GM21526 (cell line): Measurements from ENCODE around the gene FSTL5.

Source experiments
- ATAC-seq: cut with Tn5 transposase; IDR thresholded peaks from one replicate; pipeline ENCODE4 v1.9.1; 2021; ENCODE audit warnings: moderate library complexity; ENCODE audit not compliant: unreplicated experiment, low FRiP score

FSTL5 gene

GRCh38 chr4:161505141-161505540 lies 658.7 kb downstream of the FSTL5 start:
- no peak for ATAC-seq

DNA sequence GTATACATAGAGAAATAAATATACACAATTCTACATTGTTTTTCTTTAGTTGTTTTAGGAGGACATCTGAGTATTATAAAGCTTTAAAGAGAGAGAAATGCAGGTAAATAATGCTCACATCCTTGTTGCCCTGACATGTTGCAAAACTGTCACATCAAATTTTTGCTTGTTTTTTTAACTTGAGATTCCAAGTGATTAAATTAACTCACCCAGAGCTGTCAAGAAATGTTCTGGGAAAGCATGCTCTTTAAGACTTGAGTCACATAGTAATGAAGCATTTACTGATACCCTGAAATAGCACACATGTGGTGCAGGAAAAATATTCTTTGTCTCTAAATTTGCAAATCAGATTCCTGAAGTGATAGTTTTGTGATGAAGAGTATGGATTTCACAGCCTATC lies 665.6 kb downstream of the FSTL5 start:
- ATAC-seq: no peak

- no peak for ATAC-seq
These were observed 677.3 kb downstream of the FSTL5 start for GRCh38 chr4:161486461-161486860.

DNA sequence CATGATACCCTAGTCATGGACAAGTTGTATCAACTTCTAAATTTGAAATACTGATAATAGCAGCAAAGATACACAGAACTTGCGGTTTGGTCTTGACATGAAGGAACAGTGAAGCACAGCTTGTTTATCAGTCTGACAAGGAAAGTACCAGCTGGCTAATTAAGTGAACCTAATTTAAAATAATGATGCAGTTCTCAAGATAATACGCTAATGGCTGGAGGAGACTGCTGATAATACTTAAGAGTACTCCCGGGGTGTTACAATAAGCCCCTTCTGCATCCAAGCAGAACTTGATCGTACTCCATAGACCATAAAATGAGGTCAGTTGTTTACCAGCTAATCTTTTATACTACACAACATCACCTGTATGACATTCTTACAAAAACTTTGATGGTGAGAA lies 697.5 kb downstream of the FSTL5 start:
- no peak for ATAC-seq

- ATAC-seq: no peak
These were observed 700.4 kb downstream of the FSTL5 start for GRCh38 chr4:161463436-161463835.

GRCh38 chr4:161457906-161458305 lies 705.9 kb downstream of the FSTL5 start:
- ATAC-seq: no peak

DNA sequence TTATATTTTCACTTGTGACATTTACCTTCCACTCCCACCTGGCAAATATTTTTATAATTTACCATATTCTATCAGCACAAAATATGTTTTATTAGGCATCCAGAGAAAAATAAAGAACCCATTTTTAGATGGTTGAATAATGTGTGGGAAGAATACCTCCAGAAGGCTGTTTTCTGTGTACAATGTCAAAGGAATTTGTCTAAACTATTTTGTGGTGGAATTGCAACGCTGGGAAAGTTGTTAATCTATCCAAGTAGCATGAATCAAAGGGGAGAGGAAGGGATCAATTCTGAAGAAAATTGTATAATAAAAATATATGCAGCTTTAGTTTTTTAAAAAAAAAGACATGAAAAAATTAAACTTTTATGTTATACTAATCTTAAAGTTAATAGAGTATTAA lies 706.5 kb downstream of the FSTL5 start:
- no peak for ATAC-seq

DNA sequence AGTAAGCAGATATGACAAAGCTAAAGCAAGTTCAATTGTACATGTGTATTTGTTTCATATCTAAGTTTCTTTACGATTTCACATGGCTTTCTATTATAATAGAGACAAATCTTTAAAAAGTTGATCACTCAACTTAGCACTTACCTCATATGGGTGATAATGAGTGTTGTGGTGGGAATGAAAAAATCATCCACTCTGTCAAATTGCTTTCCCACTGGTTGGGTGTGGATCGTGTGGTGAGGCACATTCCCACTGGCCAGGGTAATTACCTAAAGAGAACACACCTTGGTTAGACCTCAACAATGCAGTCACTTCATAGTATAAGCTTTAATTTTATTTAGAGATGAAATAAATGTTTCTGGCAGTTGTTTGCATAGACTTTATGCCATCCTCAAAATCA lies 708.9 kb downstream of the FSTL5 start:
- no peak for ATAC-seq

DNA sequence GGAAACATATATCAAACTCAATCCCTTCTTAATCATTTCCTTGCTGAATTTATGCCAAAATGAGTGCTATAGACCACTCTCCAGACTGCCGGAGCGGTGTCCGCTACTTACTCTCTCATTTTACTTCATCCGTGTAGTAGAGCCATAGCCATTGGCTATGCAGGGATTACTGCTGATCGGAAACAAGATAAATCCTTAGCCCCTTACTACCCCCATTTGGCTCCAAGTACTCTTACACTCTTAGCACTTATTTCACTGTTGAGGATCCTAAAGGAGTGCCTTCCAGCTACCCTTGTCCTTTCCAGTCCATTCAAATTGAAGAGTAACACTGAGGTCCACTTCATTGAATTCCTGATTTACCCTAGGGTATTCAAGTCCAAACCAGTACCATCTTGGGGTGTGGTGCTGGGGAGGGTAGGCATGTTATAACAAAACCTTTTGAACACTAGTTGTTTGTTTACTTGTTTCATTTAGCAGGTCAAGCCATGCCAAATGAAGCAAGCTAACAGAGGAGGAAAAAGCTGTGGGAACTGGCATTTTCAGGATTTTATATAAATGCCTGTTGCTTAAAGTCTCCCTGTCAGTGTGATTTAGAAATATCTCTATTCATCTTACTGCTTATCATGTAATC lies 715.1 kb downstream of the FSTL5 start:
- no peak for ATAC-seq

DNA sequence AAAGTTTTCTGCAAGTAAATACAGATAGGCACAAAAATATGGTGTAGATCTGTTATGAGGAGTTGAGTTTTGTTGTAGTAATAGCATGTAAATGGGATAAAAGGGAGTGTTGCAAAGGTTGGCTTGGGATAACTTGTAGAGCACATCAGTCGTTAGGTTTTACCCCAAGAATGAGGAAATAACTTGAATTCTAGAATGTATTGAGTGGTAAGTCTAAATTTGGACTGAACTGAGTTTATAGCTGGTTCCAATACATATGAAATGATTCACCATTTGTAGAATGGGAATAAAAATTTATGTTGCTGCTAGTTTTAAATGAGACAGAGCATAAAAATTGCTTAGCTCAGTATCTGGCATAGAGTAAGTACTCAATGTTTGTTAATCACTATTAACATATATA lies 719.2 kb downstream of the FSTL5 start:
- no peak for ATAC-seq

GRCh38 chr4:161442921-161443320 lies 720.9 kb downstream of the FSTL5 start:
- ATAC-seq: no peak

DNA sequence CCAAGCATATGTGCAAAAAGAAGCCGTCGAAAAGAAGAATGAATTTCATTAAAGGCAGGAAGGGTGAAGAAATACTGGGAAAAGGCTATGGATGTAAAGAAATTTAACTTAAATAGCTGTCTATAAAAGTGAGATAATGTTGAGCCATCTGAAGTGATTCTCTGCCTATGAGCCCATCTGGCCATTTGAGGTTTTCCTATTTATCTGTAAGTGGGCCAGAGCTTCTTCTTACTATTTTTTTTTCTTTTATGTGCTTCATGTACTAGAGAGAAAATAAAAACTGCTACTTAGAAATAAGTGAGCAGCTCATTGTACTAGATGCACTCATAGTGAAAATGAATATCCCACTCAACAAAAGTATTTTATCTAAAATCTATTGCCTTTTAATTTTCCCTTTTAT lies 725.7 kb downstream of the FSTL5 start:
- no peak for ATAC-seq

GRCh38 chr4:161428180-161428965 lies 735.4 kb downstream of the FSTL5 start:
- ATAC-seq: no peak

- ATAC-seq: no peak
These were observed 744.0 kb downstream of the FSTL5 start for GRCh38 chr4:161419822-161420221.

GRCh38 chr4:161411901-161412300 lies 751.9 kb downstream of the FSTL5 start:
- ATAC-seq: no peak

- ATAC-seq: no peak
These were observed 759.3 kb downstream of the FSTL5 start for GRCh38 chr4:161404346-161405110.

DNA sequence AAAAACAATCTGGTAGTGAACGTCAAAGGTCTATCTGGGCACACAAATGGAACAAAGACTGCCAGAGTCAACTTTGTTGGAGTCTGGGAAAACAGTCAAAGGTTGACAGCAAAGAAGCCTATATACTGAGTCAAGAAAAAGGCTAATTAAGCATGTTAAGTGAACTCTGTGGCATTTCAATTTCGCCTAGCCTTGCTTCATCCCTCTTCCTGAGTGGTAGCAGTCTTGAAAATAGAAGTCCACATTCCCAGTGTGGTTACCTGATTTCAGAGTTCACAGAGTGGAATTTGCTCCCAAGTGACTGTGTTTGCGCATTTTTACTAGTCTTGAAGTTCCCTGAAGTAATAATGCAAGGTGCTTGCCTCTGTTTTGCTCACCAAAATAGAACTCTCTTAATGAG lies 760.0 kb downstream of the FSTL5 start:
- ATAC-seq: no peak

- ATAC-seq: no peak
These were observed 770.2 kb downstream of the FSTL5 start for GRCh38 chr4:161393602-161394001.

- ATAC-seq: no peak
These were observed 781.1 kb downstream of the FSTL5 start for GRCh38 chr4:161382655-161383054.

- ATAC-seq: no peak
These were observed 787.5 kb downstream of the FSTL5 start for GRCh38 chr4:161376275-161376674.

DNA sequence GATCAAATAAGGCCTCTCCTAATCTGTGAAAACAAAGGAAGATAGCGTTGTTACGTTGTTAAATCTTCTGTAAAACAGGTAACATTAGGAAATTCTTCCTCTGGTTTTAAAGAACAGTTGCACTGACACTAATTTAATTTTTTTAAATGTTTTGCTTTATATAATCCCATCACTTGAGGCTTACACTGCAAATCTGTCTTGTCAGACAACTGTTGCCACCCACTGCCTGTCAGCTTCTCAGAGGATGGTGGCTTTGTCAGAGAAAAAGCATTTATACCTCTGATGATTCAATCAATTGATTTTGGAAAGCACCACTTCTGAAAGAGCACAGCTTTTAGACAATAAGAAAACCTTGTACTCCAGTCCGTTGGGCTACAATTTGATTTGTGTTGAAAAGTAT lies 799.1 kb downstream of the FSTL5 start:
- ATAC-seq: no peak

- no peak for ATAC-seq
These were observed 802.8 kb downstream of the FSTL5 start for GRCh38 chr4:161360982-161361381.
